Measurements from ENCODE around the gene CCDC192.

GRCh38 chr5:127985811-127986325 is 282.7 kb downstream of the CCDC192 start:
- TF ChIP-seq CTCF (IDR thresholded peaks at IDR 0.05) (no peak), EP300 (IDR thresholded peaks at IDR 0.05) (no peak), POLR2A (IDR thresholded peaks at IDR 0.05) (no peak)

Data from tibial nerve (tissue), 4 donors.